WTC11 (cell line): ENCODE data around the gene CABP7. TPM values are rescaled to one million over a fixed set of nuclear protein-coding genes. Genes with fewer than 3 reads are reported as not detected.

Source experiments
- ATAC-seq: fragments of 200-7000 bp; cut with Tn5 transposase; 2 replicates; pipeline ENCODE4 v1.10.0; 2021; ENCODE audit warnings: mild to moderate bottlenecking, moderate library complexity
- CTCF ChIA-PET: fragments of 300-600 bp; sonication (Branson Sonifier 250); formaldehyde crosslinking; loops from one replicate; lab custom pipeline; 2021; ENCODE audit warnings: antibody characterized with exemption; lab: Charles Lee
- POLR2A ChIA-PET: fragments of 350-600 bp; sonication (Branson Sonifier 250); formaldehyde crosslinking; loops from one replicate; lab custom pipeline; 2021; ENCODE audit warnings: antibody characterized with exemption; lab: Charles Lee
- DNase-seq: peaks from one replicate; pipeline ENCODE4 v3.0.0; 2021; ENCODE audit warnings: low spot score
- H3K27ac Mint-ChIP-seq: 2 replicates; pipeline ENCODE4 v1.8.0; 2021; ENCODE audit warnings: mixed read lengths
- H3K27me3 Mint-ChIP-seq: 2 replicates; pipeline ENCODE4 v1.8.0; 2021; ENCODE audit warnings: low read depth, mild to moderate bottlenecking, moderate library complexity, mixed read lengths
- H3K36me3 Mint-ChIP-seq: 2 replicates; pipeline ENCODE4 v1.8.0; 2021; ENCODE audit warnings: mixed read lengths
- H3K4me1 Mint-ChIP-seq: 2 replicates; pipeline ENCODE4 v1.8.0; 2022; ENCODE audit warnings: mixed read lengths
- H3K4me3 Mint-ChIP-seq: 2 replicates; pipeline ENCODE4 v1.8.0; 2021; ENCODE audit warnings: mild to moderate bottlenecking, moderate library complexity, mixed read lengths
- H3K9me3 Mint-ChIP-seq: 2 replicates; pipeline ENCODE4 v1.8.0; 2021; ENCODE audit warnings: mixed read lengths
- CREB1 ChIP-seq: sonication (generic); formaldehyde crosslinking; IDR thresholded peaks from 2 replicates; pipeline ENCODE4 v1.8.0; 2023; ENCODE audit warnings: mild to moderate bottlenecking, missing genetic modification reagents
- CTCF ChIP-seq: fragments of 200-600 bp; IDR thresholded peaks from 2 replicates; pipeline ENCODE4 v1.8.0; 2022; ENCODE audit warnings: antibody characterized with exemption
- E2F4 ChIP-seq: sonication (generic); formaldehyde crosslinking; IDR thresholded peaks from 2 replicates; pipeline ENCODE4 v1.8.1; 2022; ENCODE audit warnings: low read depth, mild to moderate bottlenecking, moderate library complexity, missing genetic modification reagents, borderline replicate concordance
- FOXP1 ChIP-seq: sonication (generic); formaldehyde crosslinking; IDR thresholded peaks from 2 replicates; pipeline ENCODE4 v1.8.0; 2022; ENCODE audit warnings: missing genetic modification reagents, mild to moderate bottlenecking, moderate library complexity, borderline replicate concordance
- FOXP4 ChIP-seq: sonication (generic); formaldehyde crosslinking; IDR thresholded peaks from 2 replicates; pipeline ENCODE4 v1.8.0; 2022; ENCODE audit warnings: mild to moderate bottlenecking, missing genetic modification reagents
- HMGA2 ChIP-seq: fragments of 250-450 bp; sonication (Bioruptor Pico); IDR thresholded peaks from 2 replicates; pipeline ENCODE4 v1.4.0; 2021; ENCODE audit warnings: mild to moderate bottlenecking, moderate library complexity
- NFATC4 ChIP-seq: fragments of 250-450 bp; sonication (Bioruptor Pico); IDR thresholded peaks from 2 replicates; pipeline ENCODE4 v1.9.0; 2021; ENCODE audit warnings: mild to moderate bottlenecking
- NFE2L1 ChIP-seq: sonication (generic); formaldehyde crosslinking; IDR thresholded peaks from 2 replicates; pipeline ENCODE4 v1.8.1; 2023; ENCODE audit warnings: missing genetic modification reagents
- RELA ChIP-seq: sonication (generic); formaldehyde crosslinking; IDR thresholded peaks from 2 replicates; pipeline ENCODE4 v1.8.1; 2022; ENCODE audit warnings: missing genetic modification reagents, mild to moderate bottlenecking, borderline replicate concordance
- SOX15 ChIP-seq: fragments of 250-450 bp; sonication (Bioruptor Pico); IDR thresholded peaks from 2 replicates; pipeline ENCODE4 v1.9.0; 2021; ENCODE audit warnings: mild to moderate bottlenecking
- SP1 ChIP-seq: sonication (generic); formaldehyde crosslinking; conservative IDR thresholded peaks from 2 replicates; pipeline ENCODE4 v1.8.1; 2022; ENCODE audit warnings: missing genetic modification reagents
- ZBTB43 ChIP-seq: sonication (generic); formaldehyde crosslinking; IDR thresholded peaks from 2 replicates; pipeline ENCODE4 v1.8.1; 2023; ENCODE audit warnings: mild to moderate bottlenecking, missing genetic modification reagents
- ZMAT4 ChIP-seq: fragments of 250-450 bp; sonication (Bioruptor Pico); IDR thresholded peaks from 2 replicates; pipeline ENCODE4 v1.9.0; 2021; ENCODE audit warnings: mild to moderate bottlenecking
- ZNF121 ChIP-seq: sonication (generic); formaldehyde crosslinking; IDR thresholded peaks from 2 replicates; pipeline ENCODE4 v1.8.0; 2023; ENCODE audit warnings: missing genetic modification reagents
- ZNF232 ChIP-seq: sonication (generic); formaldehyde crosslinking; IDR thresholded peaks from 2 replicates; pipeline ENCODE4 v1.8.0; 2022; ENCODE audit warnings: mild to moderate bottlenecking, missing genetic modification reagents
- ZNF512 ChIP-seq: sonication (generic); formaldehyde crosslinking; IDR thresholded peaks from 2 replicates; pipeline ENCODE4 v1.8.1; 2022; ENCODE audit warnings: missing genetic modification reagents, borderline replicate concordance
- total RNA-seq: library from RNA; stranded (reverse); gene quantifications from 3 replicates; pipeline ENCODE4 v1.2.3, GENCODE V29; 2021

CABP7 gene
- total RNA-seq, 1 experiment from 2014 or later, result 0.17 TPM

- TF ChIP-seq FOXP1 (CRISPR knock-in tag), result peak; percentile 84
- TF ChIP-seq NFATC4, result no peak
- TF ChIP-seq CREB1 (CRISPR knock-in tag), result 0 out of 2 replicates have a peak, but pooled peaks have one; percentile 70
- no peak for TF ChIP-seq HMGA2 (CRISPR knock-in tag)
- TF ChIP-seq ZBTB43 (CRISPR knock-in tag), result 0 out of 2 replicates have a peak, but pooled peaks have one; percentile 55
- TF ChIP-seq CTCF, result no peak
- TF ChIP-seq NFE2L1 (CRISPR knock-in tag), result peak; percentile 77
Observed at GRCh38 chr22:29716814-29717545, 2.8 kb upstream of the CABP7 start (continued).

GRCh38 chr22:29717789-29718188 is 2.0 kb upstream of the CABP7 start:
- Mint-ChIP-seq H3K27me3 (peaks cover 54% of the 10 kb centered on the region), H3K4me1 (peaks cover 3% of the 10 kb centered on the region; the same call in 1 of the 2 replicates), H3K4me3 (no peak overlapping the region), H3K27ac (no peak overlapping the region), H3K36me3 (no peaks in the 10 kb centered on the region), H3K9me3 (no peaks in the 10 kb centered on the region)
- ChIA-PET CTCF (interaction anchor here (0.6 to 6.7 kb wide), 5 partner anchors 9 to 49 kb away, joined by 3 to 57 read pairs (median 4); partner anchors contain the start of gene ZMAT5), POLR2A (interaction anchor here (0.8 kb wide), 1 partner anchor 16 kb away, joined by 3 read pairs; no protein-coding TSS in a partner anchor)
- DNase-seq, result no peak
- ATAC-seq, result no peak
- TF ChIP-seq ZNF512 (CRISPR knock-in tag), result no peak
- no peak for TF ChIP-seq SP1

- Mint-ChIP-seq H3K27ac (no peak overlapping the region), H3K9me3 (no peaks in the 10 kb centered on the region), H3K4me1 (peaks cover 3% of the 10 kb centered on the region; the same call in 1 of the 2 replicates), H3K4me3 (peak overlapping the region; percentile 52), H3K36me3 (no peaks in the 10 kb centered on the region), H3K27me3 (peaks cover 60% of the 10 kb centered on the region)
- no peak for DNase-seq
- POLR2A ChIA-PET, result no interaction called here
- TF ChIP-seq ZNF121 (CRISPR knock-in tag) (0 out of 2 replicates have a peak, but pooled peaks have one; percentile 21), ZMAT4 (CRISPR knock-in tag) (no peak), FOXP1 (CRISPR knock-in tag) (no peak)
- CTCF ChIA-PET, result interaction anchor here (0.5 to 6.7 kb wide), 4 partner anchors 17 to 134 kb away, joined by 4 to 57 read pairs (median 10); no protein-coding TSS in a partner anchor
- no peak for ATAC-seq
Observed at GRCh38 chr22:29718949-29719898, 579 bp upstream of the CABP7 start.

- Mint-ChIP-seq H3K4me3 (no peak overlapping the region; the same call in 1 of the 2 replicates), H3K9me3 (no peaks in the 10 kb centered on the region), H3K27ac (no peak overlapping the region), H3K4me1 (no peaks in the 10 kb centered on the region), H3K36me3 (no peaks in the 10 kb centered on the region), H3K27me3 (peaks cover 60% of the 10 kb centered on the region)
- ATAC-seq (no peak), DNase-seq (no peak)
- ChIA-PET CTCF (interaction anchor here (6.7 kb wide), 1 partner anchor 31 kb away, joined by 57 read pairs; no protein-coding TSS in a partner anchor), POLR2A (no interaction called here)
- TF ChIP-seq ZBTB43 (CRISPR knock-in tag) (no peak), E2F4 (CRISPR knock-in tag) (no peak), SOX15 (CRISPR knock-in tag) (no peak), FOXP4 (CRISPR knock-in tag) (no peak), RELA (CRISPR knock-in tag) (no peak), ZNF232 (no peak)
Observed at GRCh38 chr22:29720811-29721323, 1.1 kb downstream of the CABP7 start.
